ENCODE results near the gene RUSF1.
"Not testable (repeated sequence)": the region's sequence is repeated elsewhere in the genome, so short reads cannot be mapped to it uniquely, and the experiment has no call there.

RUSF1 gene

DNA sequence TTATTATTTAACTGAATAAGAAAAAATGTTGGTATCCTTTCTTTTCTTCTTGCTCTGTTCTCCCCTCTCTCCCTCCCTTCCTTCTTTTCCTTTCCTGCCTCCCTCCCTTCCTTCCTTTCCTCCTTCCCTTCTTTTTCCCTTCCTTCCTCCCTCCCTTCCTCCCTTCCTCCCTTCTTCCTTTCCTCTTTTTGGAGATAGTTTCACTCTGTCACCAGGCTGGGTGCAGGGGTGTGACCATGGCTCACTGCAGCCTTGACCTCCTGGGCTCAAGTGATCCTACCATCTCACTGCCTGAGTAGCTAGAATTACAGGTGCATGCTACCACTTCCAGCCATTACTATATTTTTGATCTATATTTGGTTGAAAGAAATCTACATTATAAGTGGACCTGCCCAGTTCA lies 5.7 kb upstream of the RUSF1 start:
- DNase-seq = no peak

DNA sequence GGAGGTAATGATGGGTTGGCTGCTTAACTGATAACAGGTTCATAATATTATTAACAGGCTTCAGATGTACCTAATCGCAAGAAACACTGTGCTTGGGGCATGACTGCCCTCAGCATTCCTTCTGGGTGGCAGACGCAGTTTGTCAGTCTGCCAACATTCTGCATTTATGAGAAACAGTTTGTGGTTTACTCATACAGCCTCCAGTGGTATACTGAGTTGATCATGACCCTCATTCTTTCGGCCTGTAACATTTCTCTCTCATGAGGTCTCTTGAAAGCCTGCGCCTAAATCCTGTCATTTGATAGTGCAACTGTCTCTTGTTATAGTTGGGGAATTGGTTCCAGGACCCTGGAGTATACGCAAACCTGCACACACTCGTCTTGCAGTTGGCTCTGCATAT lies 4.9 kb upstream of the RUSF1 start:
- DNase-seq = no peak

DNA sequence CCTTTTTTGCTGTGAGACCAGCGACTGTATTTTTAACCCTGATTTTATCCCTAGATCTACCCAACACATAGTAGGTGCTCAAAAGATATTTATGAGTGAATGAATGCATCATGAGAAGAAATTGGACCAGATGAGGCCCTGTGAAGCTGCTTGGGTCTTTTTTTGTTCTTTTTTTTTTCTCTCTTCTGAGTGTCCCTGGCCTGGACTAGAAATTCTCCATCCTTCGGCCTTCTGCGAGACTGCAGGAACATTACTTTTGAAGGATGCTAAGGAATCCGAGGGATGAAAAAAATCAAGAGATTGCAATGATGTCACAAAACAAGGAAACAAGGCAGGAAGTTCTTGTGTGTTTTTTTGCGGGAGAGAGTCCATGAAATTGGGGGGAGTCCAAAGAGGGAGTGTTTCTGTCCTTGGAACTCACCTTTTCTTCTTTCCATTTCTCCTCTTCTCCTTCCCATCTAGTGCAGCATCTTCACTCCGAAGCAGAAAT lies 560 bp upstream of the RUSF1 start:
- no peak for DNase-seq

DNA sequence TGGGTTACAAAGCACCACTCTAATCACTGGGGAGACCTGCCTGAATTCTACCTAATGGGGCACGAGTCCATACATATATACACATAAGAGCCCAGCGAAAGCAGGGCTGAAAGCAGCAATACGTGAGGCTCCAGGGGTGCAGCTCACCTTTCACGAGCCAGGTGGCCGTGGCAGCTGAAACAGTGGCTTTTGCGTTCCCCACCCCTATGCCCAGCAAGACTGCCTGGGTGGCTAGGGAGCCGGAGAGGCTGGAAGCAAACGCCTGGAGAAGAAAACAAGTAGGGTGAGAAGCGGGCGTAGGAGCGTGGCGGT lies 618 bp downstream of the RUSF1 start:
- DNase-seq = no peak

DNA sequence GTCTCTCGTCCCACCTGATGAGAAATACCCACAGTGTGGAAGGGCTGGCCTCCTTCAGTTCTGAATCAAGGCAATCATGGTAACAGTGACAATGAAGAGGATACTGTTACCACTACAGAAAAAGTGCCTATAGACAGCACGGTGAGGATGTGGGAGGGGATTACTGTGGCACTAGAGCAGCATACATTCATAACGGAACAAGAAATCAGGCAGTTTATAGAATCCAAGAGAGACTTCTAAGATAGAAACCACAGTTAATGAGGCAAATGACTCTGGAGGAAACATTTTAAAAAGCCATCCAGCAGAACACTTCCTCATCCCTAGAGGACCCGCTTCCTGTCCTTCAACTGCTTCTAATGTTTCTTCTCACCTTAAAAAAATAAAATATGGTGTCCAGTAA lies 2.7 kb downstream of the RUSF1 start:
- peak; percentile 81 for DNase-seq

DNA sequence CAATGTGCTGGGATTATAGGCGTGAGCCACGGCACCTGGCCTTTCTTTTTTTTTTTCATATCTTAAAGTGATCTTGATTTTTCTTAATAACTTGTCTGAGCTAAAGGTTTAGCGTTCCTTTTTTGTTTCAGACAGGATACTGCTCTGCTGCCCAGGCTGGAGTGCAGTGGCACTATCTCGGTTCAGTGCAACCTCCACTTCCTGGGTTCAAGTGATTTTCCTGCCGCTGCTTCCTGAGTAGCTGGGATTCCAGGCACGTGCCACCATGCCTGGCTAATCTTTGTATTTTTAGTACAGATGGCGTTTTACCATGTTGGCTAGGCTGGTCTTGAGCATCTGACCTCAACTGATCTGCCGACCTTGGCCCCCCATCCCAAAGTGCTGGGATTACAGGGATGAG lies 4.0 kb downstream of the RUSF1 start:
- DNase-seq = no peak

DNA sequence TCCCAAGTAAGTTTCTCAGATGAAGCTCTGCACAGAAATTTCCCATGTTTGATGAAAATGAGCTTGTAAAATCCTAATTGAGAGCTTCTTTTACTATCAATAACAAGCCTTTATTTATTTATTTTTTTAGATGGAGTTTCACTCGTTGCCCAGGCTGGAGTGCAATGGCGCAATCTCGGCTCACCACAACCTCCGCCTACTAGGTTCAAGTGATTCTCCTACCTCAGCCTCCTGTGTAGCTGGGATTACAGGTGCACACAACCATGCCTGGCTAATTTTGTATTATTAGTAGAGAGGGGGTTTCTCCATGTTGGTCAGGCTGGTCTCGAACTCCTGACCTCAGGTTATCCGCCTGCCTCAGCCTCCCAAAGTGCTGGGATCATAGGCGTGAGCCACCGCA lies 4.6 kb downstream of the RUSF1 start:
- not testable (repeated sequence) for DNase-seq

DNA sequence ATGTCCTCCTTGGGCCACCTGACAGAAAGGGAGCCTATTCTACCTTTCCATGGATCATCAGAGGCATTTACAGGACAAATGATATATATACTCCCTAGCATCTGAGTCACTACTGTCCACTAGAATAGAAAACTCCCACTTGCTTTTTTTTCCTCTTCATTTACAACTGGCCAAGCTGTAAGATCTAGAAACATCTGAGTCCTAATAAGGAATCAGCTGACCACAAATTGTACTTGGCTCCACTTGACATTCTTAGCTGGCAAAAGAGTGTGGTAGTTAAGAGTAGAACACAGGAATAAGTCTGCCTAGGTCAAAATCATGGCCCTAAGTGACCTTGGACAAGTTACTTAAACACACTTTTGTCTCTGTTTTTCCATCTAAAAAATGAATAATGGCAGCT lies 5.2 kb downstream of the RUSF1 start:
- DNase-seq = no peak

DNA sequence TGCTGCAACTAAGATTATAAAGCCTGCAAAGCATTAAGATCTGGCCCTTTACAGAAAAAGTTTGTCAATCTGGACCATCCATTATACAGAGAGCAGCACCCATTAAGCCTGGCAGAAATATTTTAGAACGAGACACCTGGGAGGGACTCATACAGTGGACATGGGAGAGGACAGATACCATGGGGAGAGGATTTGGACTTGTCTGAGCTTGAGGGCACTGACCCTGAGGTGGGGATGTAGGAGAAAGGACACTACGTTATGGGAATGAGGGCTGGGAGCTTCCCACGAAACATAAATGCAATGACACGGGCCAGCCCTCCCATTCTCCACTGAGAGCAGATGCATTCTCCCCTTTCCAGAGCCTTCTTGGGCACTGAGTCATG lies 6.2 kb downstream of the RUSF1 start:
- no peak for DNase-seq

DNA sequence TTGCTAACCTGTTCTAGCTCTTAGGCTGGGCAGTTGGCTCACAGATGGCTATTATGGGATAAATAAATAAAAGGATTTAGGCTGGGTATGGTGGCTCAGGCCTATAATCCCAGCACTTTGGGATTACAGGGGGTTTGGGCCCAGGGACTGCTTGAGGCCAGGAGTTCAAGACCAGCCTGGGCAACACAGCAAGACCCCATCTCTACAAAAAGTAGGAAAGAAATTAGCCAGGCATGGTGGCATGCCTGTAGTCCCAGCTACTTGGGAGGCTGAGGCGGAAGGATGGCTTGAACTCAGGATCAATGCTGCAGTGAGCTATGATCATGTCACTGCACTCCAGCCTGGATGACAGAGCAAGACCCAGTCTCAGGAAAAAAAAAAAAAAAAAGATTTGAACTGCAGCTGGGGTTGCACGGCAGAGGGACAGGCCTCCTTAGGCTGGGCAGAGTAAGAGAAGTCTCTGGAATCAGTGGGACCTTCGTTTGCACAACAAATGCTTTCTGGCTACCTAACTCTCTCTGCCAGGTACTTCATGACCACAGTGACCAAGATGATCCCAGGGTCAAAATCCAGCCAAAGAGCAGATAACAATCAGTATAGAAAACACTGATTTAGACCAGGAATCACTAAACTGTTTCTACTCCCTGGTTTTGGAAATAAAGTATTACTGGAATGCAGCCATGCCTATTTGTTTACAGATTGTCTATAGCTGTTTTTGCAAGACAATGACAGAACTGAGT lies 6.8 kb downstream of the RUSF1 start:
- DNase-seq = no peak

DNA sequence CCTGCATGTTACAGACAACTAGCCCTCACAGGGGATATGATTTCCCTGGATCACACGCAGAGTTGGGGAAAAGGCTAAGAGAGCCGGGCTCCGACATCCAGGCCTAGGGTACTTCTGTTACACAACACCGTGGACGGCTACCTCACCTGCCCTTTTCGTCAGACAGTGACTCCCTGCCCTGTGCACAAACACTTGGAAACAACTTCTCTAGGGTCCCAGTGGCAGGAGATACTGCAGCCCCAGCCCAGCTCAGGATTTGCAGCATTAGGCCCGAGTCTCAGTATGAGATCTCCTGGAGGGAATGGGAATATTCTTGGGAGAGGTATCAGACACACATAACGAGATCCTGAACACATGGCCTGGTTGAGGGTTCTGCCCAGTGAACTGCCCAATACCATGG lies 8.3 kb downstream of the RUSF1 start:
- no peak for DNase-seq

DNA sequence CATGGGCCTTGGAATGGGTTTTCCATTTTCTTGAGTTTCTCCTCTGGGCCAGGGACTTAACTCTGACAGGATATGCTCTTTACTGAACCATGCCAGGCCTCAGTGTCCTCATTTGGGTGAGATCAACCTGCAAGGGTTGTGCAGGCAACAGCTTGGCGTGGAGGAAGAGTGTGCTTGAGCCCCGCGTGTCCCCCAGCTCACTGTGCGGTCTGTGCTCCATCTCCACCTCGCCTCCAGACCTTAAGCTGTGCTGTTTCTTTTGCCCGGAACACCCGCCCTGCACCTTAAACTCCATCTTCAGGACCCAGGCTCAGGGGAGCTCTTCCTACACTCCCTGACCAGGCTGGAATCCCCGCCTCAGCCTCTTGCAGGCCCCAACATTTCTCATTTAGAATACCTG lies 9.7 kb downstream of the RUSF1 start:
- no peak for DNase-seq

DNA sequence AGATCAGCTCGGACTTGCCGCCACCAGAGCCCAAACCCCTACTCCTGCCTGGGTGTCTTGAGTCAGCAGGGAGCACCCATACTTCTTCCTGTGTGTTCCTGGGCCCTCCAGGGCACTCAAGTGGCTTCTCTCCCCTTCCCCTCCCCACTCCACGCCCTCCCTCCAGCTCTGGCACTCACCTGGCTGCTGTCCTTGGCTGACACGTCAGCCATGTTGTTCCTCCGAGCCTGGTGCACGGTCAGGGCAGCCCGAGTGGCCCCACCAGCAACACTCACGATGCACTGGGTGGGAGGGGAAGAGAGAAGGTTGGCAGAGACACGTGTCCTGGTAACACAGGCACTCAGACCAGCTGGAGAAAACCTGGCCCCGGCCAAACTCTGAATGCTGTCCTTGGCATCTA lies 11.5 kb downstream of the RUSF1 start:
- DNase-seq = no peak

DNA sequence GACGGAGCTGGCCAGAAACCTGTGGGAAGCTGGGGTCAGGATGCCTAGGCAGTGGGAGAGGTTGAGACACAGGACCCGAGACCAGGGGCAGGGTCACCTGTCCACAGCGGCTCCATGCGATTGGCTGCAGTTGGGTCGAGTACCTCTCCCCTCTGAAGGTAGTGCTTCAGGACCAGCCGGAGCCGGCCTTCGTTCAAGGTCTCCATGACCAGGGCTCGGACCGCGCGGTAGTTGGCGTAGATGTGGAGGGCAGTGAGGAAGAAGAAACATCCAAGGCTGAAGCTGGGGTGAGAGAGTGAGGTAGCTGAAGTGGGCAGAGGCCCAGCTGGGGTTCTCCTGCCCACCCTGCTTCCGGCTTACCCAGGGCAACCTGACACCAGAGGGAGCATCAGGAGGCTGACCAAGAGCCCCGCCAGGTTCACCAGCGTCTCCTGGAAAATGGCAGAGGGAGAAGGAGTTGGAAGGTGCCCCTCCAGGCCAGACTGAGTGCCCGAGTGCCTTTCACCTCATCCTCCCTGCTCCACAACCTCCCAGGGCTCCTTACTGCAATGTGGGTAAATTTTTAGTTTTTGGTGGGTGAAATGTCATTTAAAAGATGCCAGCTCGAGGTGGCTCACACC lies 14.6 kb downstream of the RUSF1 start:
- no peak for DNase-seq

DNA sequence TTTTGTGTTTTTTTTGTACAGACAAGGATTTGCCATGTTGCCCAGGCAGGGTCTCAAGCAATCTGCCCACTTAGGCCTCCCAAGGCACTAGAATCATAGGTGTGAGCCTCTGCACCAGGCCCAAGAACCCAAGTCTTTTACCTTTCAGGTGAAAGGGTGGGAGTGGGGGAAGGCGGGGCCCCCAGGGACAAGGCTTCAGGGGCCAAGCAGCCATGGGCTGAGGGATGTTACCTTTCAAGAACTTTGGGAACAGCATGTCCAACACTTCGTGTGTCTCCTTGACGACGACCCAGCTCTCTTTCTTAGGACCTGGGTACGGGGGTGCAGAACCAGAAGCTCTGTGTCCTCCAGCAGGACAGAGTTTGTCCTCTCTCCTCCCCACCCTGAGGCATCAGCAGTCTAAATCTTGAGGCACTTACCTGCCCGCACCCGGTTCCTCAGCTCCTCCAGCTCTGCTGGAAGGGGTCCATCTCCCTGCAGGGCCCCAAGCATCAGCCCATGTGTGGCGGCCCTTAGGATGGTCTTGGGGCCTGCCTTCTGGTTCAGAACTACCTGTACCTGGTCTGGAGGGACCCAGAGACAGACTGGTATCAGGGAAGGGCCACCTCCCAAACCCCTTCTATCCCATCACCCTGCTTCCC lies 16.3 kb downstream of the RUSF1 start:
- DNase-seq = no peak

DNA sequence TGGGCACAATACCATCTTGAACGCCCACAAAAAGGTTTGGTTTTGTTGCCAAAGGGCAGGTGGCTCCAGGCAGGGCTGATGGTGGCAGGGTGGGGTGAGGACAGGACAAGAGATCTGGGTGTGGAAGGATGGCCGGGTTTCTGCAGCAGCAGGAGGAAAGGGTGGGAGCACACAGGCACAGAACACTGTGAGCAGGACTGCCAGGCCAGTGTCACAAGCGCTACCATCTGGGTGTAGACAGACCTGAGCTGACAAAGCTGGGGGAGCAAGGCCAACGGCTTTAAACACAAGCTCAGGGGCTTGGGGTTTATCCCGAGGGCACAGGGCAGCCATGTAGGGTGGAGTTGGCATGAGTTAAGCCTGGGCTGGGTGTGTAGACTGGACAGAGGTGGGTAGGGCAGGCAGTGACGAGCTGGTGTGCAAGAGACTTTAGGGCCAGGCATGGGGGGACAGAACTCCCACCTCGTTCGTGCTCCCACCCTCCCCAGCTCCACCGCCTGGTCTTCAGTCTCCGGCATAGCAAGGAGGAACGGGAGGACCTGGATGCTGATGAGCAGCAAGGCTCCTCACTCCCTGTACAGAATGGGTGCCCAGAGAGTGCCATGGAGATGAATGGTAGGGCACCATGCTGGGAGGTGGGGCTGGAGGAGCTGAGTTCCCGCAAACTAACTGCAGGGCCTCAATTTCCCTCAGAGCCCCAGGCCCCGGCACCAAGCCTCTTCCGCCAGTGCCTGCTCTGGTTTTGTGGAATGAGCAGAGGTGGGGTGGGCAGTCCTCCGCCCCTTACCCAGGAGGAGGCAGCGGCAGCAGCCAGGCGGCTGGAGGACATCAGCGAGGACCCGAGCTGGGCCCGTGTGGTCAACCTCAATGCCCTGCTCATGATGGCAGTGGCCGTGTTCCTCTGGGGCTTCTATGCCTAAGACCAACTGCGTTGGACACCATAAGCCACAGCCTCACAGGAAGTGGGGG lies 18.3 kb downstream of the RUSF1 start:
- DNase-seq = no peak

DNA sequence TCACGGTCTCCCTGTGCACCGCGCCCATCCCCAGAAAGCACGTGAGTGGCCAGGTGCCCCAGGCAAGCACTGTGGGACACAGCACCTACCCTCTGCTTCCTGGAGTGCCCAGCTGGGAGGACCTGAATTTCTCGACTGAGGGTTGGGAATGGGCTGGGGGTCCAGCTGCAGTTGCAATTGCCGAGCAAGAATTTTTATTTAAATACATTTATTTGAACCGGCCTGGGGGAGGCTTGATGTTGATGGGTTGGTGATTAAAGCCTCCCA lies 19.0 kb downstream of the RUSF1 start:
- DNase-seq = no peak

DNA sequence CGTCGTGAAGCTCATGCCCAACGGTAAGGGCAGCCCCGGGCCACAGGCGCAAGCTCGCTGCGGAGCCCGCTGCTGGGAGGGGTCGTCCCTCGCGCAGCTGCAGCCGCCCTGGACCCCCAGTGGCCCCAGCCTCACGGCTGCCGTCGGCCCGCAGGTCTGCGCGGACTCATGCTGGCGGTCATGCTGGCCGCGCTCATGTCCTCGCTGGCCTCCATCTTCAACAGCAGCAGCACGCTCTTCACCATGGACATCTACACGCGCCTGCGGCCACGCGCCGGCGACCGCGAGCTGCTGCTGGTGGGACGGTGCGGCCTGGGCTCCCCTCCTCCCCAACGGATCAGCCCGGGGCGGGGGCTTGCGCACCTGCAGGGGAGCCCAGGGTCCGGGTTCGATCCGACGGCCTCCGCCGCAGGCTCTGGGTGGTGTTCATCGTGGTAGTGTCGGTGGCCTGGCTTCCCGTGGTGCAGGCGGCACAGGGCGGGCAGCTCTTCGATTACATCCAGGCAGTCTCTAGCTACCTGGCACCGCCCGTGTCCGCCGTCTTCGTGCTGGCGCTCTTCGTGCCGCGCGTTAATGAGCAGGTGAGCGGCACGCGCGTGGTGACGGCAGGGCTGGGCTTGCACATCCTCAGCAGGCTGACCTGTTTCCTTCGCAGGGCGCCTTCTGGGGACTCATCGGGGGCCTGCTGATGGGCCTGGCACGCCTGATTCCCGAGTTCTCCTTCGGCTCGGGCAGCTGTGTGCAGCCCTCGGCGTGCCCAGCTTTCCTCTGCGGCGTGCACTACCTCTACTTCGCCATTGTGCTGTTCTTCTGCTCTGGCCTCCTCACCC lies 19.5 kb downstream of the RUSF1 start:
- DNase-seq = no peak

DNA sequence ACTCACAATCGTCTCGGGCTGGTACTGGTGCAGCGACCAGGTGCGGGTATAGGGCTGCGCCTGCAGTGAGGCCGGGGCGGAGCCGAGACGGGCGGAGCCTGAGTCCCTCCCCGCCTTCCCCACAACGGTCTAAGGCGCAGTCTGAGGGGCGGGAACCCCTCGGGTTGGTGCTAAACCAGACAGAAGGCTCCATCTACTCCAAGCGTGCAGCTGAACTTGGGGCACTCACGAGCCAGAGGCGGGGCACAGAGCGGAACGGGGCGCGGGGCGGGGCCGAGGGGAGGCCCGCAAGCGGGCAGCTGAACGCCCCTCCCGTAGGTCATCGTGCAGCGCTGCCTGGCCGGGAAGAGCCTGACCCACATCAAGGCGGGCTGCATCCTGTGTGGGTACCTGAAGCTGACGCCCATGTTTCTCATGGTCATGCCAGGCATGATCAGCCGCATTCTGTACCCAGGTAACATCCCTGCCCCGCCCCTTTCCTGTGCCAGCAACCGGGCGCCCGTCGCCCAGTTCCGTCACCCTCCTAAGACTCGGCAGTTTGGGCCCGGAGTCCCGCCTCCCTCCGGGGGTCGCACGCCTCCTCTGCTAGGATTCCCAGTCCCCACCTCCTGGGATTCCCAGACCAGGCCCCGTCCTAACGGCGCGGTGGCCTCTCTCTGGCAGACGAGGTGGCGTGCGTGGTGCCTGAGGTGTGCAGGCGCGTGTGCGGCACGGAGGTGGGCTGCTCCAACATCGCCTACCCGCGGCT lies 20.3 kb downstream of the RUSF1 start:
- DNase-seq = peak; percentile 58

DNA sequence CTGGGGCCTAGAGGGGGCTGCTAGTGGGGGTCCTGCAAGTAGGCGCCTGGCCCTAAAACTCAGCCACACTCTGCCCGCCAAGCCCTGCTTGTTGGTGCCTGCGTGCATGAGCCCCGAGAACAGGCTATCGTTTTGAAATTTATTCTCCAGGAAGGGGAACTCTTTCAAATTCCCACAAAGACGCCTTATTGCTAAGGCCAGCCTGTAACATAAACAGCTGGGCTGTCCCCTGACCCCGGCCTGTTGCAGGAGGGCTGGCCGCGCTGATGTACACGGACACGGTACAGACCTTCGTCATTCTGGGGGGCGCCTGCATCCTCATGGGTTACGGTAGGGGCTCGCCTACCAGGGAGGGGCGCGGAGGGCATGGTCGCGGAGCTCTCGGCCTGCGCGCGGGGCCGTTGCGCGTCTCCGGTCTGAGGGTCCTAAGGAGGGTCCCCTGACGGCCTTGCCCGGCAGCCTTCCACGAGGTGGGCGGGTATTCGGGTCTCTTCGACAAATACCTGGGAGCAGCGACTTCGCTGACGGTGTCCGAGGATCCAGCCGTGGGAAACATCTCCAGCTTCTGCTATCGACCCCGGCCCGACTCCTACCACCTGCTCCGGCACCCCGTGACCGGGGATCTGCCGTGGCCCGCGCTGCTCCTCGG lies 21.0 kb downstream of the RUSF1 start:
- no peak for DNase-seq

DNA sequence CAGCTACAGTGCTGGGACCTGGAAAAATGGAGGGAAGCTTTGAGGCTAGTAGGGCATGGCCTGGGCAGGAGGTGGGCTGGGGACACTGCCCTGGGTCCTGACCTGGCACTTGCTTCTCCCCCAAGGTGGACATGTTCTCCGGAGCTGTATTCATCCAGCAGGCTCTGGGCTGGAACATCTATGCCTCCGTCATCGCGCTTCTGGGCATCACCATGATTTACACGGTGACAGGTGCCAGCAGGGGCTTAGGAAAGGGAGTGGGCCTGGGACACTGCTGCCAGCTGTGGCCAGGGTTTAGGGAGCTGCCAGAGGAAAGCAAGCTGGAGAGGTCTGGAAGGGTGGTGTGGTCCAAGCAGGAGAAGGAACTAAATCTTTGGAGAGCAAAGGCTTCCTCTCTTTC lies 22.1 kb downstream of the RUSF1 start:
- no peak for DNase-seq
